Cerebellar nuclear complex (tissue), 1 donor: ENCODE data around the gene NFKBIB.
"Not testable (repeated sequence)": the region's sequence is repeated elsewhere in the genome, so short reads cannot be mapped to it uniquely, and the experiment has no call there.

Experiments used
- DNase-seq, 2 experiments: peaks; one replicate each; lab custom pipeline; 2025; lab: John Stamatoyannopoulos, UW

The NFKBIB gene

DNA sequence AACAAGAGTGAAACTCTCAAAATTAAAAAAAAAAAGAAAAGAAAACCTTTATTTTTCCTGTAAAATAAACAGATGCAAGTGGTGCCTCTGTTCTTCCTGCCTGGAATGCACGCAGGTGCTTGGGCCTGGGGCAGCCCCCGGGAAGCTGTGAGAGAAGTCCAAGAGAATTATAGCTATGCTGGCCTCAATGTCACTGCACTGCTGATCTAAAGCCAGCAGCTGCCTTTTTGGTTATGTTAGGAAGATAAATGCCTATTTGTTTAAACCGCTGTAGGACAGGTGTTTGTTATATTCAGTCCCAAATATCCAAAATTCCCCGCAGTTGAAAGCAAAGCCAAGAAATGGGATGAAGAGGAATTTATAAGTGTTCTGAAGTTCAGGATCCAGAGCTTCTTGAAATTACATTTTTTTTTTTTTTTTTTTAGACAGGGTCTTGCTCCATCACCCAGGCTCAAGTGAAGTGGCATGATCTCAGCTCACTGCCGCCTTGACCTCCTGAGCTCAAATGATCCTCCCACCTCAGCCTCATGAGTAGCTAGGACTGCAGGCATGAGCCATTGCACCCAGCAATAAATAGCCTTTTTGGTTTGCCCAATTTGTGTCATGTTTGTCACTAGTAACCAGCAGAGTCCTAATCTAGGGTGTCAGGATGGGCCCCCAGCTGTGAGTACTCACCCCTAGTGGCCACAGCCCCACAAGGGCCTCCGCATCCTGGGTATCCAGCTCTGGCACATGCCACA lies 23.9 kb upstream of the NFKBIB start:
- no peak for DNase-seq

DNA sequence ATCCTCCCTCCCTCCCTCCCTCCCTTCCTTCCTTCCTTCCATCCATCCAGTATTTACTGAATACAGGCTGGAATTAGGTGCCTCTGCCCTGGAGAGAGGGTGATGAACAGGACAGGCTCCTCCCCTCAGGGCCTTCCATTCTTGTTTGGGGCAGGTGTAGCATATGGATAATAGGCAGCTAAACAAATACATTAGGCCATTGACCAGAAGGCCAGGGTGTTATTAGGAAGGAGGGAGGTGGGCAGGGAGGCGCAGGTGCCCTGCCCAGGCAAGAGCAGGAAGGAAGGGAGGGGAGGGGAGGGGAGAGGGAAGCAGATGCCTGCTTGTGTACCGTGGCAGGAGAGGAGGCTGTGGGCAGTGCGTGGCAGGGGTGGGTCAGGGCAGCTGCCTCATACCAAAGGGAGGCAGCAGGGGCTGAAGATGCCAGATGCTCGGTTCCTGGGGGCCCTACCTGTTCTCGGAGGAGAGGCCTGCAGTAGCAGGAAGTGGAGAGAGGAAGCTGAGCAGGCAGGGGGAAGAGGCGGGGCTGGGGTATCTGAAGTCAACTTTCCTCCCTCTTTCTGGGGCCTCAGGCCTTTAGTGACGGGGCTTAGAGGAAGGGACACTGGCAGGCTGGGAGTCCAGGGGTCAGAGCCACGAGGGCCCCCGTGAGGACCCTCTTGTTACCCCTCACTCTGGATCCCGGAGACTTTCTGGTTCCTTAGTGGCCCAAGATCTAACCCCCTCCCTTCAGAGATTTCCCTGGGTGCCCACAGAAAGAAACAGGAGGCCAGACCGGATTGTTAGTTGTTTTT lies 21.8 kb upstream of the NFKBIB start, which contains the start of gene RINL:
Gene RINL, minus strand, starts transcription at position 495 of the 794 bp plus-strand sequence. CDS start 1,533 bp downstream, outside the sequence.
- no peak for DNase-seq

DNA sequence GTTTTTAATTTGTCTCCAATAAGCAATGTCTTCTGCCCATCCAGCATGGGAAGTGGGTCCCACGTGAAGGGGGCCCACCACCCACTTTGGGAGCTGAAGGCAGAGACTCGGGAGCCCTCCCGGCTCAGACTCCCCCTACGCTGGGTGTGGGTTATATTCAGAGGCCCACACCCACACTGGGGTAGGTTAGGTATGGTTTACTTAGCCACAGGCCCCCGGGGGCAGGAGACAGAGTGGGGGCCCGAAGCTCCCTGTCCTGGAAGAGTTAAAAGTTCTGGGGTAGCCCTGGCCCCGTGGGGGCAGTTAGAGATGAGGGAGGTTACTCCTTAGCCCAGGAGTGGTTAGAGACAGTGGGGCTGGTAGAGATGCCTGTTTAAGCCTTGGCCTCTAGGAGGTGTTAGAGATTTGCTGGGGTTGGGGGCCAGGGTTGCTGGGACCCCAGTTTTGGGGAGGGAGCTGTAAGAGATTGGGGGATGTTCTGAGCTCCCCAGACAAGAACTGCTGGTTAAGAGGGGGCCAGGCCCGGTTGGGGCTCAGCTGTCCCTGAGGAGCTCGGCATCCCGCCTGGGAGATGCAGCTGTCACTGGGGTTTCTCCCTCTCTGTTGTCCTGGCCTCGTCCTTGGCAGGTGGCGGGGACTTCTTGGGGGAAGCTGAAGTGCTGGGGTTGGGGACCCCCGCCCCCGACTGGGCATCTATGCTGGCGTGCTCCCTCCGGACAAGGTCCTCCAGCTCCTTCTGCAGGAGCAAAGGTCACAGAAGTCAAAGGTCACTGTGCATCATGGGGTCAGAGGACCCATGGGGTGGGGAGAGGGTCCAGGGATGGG lies 21.0 kb upstream of the NFKBIB start:
- DNase-seq: no peak

DNA sequence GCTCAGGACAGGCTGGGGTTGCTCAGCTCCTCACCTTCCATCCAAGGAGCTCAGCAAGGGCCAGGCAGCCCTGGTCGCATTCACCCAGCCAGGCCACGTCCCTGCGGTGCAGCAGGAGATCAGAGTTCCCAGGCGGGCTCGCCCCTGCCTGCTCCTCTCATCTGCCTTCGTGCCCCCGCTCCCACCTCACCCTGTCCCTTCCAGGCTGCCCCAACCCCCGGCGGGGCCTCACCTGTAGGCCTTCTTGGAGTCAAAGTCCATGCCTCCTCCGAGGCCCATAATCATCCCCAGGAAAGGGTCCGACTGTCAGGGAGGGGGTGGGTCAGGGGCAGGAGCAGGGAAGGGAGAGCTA lies 20.4 kb upstream of the NFKBIB start:
- no peak for DNase-seq

DNA sequence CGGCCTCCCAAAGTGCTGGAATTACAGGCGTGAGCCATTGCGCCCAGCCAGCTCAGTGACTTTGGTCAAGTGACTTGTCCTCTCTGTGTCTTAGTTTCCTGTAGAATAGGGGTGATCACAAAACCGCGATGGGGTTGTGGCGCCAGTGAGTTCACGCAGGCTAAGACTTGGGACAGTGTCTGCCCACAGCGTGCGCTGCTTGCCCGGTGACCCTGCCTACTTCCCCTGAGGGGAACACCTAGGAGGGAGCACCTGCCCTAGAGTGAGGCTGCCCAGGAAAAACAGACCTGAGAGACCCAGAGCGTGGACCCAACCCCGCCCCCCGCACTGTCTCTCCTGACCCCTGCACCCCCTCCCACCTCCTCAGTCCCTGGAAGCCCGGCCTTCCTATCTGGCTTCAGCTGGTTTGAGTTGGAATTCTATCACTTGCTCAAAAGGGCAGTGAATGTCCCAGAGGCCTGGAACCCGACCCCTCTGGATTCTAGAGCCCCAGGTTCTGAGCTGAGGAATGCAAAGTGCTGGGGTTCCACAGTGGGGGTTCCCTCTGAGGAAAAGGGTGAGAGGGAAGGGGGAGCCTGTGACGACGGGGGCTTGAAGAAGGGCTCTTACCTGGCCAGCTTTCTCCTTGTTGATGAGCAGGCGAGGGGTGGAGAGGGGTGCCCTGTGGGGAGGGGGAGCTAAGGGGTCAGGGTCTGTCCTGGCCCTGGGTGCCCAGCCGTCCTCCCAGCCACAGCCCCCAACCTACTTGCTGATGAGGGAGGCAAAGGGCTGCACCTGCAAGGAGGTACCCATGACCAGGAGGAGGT lies 19.5 kb upstream of the NFKBIB start:
- DNase-seq: no peak

DNA sequence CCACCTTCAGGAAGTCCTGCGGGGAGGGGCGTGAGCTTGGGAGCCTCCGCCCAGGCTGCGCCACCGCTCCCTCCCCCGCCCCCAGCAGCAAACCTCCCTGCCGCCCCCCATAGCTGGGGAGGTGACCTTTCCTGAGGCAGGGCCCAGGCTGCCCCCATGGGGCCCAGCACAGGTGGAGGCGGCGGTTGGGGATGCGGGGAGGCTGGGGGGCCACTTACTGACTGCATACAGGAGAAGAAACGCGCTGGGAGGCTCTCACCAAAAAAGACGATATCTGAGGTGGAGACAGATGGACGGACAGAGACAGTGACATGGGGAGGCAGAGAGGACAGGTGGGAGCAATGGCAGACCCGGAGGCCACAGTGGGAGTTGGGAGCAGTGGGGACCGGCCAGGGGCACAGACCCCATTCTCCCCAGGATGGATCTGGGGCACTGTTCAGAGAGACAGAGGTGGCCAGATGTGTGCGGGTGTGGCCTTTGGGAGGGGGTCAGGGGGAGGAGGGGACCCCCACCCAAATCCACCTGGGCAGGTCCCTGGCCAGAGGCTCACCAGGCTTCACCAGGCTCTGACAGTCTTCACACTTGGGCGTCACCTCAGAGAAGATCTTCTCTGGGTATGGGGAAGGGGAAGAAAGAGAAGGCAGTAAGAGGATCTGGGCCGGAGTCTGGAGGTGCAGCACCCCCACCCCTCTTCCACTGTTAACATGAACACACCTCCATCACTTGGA lies 18.7 kb upstream of the NFKBIB start:
- DNase-seq: no peak

DNA sequence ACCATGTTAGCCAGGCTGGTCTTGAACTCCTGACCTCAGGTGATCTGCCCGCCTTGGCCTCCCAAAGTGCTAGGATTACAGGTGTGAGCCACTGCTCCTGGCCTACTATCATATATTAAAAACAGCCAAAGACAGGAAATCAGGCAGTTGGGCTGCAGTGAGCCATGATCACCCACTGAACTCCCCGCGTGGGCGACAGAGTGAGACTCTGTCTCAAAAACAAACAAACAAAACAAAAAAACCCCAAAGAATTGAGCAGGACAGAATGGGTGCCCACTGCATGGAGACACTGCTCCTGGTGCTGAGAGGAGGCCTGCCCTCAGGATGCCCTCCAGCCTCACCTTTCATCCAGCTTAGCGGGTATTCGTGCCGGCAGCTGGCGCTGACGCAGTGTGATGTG lies 16.5 kb upstream of the NFKBIB start:
- no peak for DNase-seq

DNA sequence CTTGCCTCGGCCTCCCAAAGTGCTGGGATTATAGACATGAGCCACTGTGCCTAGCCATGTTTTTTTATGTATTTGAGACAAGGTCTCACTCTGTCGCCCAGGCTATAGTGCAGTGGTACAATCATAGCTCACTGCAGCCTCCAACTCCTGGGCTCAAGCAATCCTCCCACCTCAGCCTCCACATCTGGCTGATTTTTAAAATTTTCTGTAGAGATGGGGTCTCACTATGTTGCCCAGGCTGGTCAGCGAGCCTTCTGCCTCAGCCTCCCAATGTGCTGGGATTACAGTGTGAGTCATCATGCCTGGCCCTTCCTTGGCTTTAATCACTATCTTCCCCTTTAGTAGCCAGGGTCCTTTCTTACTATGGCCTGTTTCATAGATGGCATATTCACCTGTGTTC lies 15.1 kb upstream of the NFKBIB start:
- DNase-seq: not testable (repeated sequence)

DNA sequence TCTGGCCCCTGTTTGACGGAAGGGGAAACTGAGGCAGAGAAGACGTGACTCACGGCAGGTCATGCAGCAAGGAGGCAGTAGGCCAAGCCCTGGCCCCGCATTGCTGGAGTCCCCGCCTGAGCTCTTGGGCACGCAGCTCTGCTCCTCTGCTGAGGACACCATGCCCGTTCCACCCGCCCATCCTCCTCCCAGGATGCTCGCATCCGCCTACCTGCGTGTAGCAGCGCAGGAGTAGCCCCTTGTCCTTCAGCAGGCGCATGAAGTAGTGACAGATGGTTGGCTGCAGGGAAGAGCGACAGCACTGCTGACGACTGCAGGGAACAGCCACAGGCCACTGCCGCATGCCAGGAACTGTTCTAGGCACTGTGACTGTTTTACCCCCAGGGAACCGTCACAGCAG lies 10.9 kb upstream of the NFKBIB start:
- DNase-seq: peak in 1 of 2 experiments; percentile 30

DNA sequence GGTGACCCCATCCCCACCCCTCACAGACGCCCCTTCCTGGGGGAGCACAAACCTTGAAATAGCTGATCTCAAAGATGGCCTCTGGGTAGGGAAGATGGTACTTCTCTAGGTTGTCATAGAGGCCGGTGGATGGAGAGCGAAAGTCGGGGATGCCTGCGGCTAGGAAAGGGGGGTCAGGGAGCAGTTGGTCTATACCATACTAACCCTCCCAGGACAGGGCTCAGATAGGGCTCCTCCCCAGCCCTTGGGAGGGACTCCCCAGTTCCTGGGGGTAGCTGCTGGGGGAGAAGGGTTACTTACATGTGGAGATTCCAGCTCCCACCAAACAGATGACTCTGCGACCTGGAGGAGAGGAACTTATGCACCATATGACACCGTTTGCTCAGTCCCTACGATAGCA lies 10.0 kb upstream of the NFKBIB start:
- no peak for DNase-seq

DNA sequence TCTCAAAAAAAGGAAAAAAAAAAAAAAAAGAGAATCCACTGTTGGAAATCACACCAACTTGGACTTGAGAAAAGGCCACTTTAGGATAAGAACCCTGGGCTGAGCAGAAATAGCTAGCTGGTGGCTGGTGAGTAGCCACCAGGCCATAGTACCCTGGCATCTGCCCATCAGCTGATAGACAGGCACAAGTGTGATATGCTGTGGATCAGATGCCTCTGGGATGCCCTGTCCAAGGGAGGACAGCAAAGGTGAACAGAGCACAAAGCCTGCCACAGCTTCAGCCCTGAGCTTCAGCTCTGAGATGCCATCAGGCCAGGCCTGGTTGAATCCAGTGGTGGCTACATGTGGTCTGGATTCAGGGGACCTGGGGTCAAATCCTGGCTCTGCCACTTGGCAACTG lies 9.1 kb upstream of the NFKBIB start:
- no peak for DNase-seq

DNA sequence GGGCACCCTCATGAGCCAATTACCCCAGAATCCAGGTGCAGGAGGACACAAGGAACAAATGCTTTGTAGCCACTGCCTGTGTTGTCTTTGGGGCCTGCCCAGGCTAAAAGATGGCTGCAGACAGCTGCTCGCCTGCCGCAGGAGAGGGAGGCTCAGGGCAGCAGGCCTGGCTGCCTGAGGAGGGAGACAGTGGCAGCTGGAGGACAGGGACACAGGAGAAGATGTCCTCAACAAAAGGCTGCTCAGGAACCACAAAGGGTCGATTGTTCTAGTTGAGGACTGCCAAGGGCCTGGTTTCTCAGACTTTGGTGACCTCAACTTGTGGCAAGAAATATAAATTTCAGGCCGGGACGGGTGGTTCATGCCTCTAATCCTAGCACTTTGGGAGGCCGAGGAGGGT lies 8.0 kb upstream of the NFKBIB start:
- no peak for DNase-seq

DNA sequence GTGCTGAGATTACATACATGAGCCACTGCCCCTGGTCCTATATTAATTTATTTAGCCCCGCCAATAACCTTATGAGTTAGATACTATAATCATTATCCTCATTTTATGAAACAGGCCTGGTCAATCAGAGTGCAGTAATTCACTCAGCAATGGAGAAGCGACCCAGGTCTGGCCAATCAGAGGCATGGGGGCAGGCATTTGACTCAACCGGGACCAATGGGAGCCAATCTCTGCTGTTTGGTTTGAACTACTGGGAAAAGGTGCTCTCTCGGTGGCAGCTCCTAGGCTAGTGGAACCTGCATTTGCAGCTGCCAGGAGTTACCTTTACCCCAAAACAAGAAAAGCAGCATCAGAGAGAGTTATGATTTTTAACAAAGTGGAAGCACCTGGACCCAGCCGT lies 6.9 kb upstream of the NFKBIB start:
- DNase-seq: no peak

DNA sequence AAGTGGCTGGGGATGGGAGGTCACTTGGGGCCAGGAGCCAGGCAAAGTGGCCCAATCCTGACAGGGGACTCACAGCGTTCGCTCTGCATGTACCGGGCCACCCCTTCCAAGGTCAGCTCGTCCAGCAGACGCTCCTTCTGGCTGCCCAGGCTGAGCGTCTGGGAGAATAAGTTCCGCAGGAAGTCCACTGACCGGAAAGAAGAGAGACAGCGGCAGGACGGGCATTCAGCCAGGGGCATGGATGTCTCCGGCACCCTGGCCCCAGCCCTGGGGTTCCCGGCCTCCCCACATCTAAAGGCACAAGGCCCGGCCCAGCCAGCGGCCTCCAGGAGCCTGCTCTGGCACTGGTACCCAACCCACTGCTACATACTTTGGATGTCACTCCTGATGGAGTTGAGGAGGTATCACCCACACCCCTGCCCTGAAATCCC lies 6.4 kb upstream of the NFKBIB start:
- no peak for DNase-seq

DNA sequence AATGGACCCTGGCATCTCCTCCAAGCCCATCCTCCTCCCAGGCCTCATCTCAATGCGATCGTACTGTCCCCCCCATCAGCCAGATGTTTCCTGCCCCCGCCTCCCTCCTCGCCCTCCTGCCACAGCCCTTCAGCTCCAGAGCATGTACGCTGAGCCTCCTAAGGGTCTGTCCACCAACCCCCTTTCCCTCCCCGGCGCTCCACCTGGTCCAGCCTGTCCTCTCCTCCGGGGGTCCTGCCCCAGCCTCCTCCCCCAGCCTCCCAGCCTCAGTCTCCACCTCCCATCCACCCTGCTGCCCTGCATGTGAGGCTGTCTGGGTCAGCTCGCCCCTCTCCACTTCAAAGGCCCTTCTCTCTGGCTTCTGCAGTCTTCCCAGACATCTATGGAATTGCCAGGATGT lies 4.8 kb upstream of the NFKBIB start:
- DNase-seq: no peak

DNA sequence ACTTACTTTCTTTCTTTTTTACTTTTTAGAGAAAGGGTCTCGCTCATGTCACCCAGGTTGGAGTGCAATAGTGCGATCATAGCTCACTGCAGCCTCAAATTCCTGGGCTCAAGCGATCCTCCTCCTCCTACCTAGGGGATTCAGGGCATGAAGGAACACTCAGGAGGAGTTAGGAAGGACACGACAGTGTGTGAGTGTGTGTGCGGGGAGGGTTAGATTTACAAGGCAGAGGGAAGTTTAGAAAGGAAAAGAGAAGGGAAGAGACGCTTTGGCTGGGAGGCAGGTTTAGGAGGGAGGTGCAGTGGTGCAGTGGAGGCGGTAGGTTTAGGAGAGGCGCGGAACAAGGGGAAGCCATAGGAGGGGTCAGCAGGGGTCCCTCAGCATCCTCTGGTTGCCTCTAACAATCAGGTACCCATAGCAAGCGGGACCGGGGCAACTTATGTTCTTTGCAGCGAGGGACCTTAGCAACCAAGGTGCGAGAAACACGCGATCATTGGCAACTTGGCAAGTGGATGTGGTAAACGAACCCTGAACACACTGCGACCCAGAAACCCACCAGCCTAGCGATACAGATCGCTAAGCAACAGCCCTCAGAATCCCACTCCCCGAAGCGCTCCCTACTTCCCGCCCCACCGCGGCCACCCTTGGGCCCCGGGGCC lies 852 bp upstream of the NFKBIB start:
- no peak for DNase-seq

DNA sequence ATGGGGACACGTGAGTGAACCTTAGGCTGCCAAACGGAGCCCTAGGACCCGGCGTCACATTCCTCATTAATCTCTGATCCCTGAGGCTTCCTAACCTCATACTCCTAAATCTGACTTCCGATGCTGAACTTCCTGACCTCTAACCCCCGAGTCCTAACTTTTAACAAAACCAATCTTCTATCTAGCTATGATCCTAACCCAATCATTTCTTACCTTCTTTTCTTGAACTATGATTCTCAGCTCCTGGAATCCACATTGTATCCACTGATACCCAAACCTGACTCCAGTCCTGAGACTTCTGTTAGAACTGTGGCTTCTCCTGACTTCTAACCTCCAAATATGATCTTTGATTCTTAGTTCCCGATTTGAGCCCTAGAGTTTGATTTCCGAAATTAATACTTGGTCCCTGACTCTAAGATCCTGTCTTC lies 447 bp downstream of the NFKBIB start:
- DNase-seq: no peak

DNA sequence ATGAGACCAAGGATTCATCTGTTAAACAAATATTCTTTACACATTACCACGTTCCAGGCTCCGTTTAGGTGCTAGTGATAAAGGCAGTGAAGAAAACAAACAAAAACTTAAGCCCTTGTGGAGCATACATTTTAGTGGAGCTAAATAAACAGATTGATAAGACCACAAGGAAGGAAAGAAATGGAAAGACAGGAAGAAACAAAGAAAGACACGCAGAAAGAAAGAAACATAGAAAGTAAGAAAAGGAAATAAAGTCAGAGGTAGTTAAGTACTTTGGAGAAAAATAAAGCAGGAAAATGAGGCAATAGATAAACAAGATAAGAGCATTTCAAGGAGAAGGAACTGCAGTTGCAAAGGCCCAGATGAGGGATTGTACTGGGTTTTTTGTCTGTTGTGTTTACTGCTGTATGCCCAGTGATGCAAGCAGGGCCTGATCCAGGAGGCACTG lies 998 bp downstream of the NFKBIB start:
- DNase-seq: no peak

DNA sequence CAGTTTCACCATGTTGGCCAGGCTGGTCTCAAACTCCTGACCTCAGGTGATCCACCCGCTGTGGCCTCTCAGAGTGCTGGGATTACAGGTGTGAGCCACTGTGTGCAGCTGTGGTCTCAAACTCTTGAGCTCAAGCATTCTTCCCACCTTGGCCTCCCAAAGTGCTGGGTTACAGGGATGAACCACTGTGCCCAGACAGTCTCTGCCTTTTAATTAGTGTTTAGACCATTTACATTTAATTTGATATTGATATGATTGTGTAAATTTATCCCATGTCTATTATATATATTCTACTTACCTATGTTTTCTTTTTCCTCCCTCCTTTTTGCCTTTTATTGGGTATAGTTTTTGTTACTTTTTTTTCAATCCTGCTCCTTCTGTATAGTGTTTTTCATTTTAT lies 1.9 kb downstream of the NFKBIB start:
- DNase-seq: no peak
